Loucy (cell line): Measurements from ENCODE around the gene LAMP1.

ENCODE experiments used
- H2AFZ ChIP-seq: fragments of 200-600 bp; sonication (generic); 2 replicates; pipeline ENCODE4 v1.6.0; 2016; ENCODE audit warnings: antibody characterized with exemption, mild to moderate bottlenecking, low read length, moderate library complexity
- H3F3A ChIP-seq: fragments of 200-600 bp; 2 replicates; pipeline ENCODE4 v1.6.0; 2016; ENCODE audit warnings: antibody characterized with exemption, low read depth, mild to moderate bottlenecking
- H3K27me3 ChIP-seq: fragments of 200-600 bp; sonication (generic); 2 replicates; pipeline ENCODE4 v1.6.1; 2014; ENCODE audit warnings: low read length, mild to moderate bottlenecking; ENCODE audit not compliant: insufficient read depth, poor library complexity, severe bottlenecking
- H3K36me3 ChIP-seq: fragments of 200-600 bp; sonication (generic); 2 replicates; pipeline ENCODE4 v1.6.1; 2016; ENCODE audit warnings: low read length; ENCODE audit not compliant: insufficient read depth
- H3K4me1 ChIP-seq: fragments of 200-600 bp; sonication (generic); 2 replicates; pipeline ENCODE4 v1.5.1; 2014; ENCODE audit warnings: low read length, mild to moderate bottlenecking; ENCODE audit not compliant: insufficient read depth, poor library complexity, severe bottlenecking
- H3K4me2 ChIP-seq: fragments of 200-600 bp; sonication (generic); 2 replicates; pipeline ENCODE4 v1.6.0; 2014; ENCODE audit warnings: antibody characterized with exemption, low read length, low read depth, mild to moderate bottlenecking; ENCODE audit not compliant: poor library complexity, severe bottlenecking
- H3K4me3 ChIP-seq: fragments of 200-600 bp; sonication (generic); 2 replicates; pipeline ENCODE4 v1.5.1; 2014; ENCODE audit warnings: low read length, mild to moderate bottlenecking, mixed read lengths; ENCODE audit not compliant: poor library complexity, severe bottlenecking
- H3K79me2 ChIP-seq: fragments of 200-600 bp; sonication (generic); 2 replicates; pipeline ENCODE4 v1.6.1; 2014; ENCODE audit warnings: low read length; ENCODE audit not compliant: insufficient read depth
- H3K9ac ChIP-seq: fragments of 200-600 bp; sonication (generic); 2 replicates; pipeline ENCODE4 v1.6.0; 2014; ENCODE audit warnings: mild to moderate bottlenecking, low read depth, low read length, moderate library complexity; ENCODE audit not compliant: poor library complexity, severe bottlenecking
- H3K9me2 ChIP-seq: fragments of 200-600 bp; sonication (generic); replicated peaks from 2 replicates; pipeline ENCODE4 v1.6.1; 2016; ENCODE audit warnings: low read depth, low read length, mixed read lengths
- H3K9me3 ChIP-seq: fragments of 200-600 bp; sonication (generic); 2 replicates; pipeline ENCODE4 v1.6.1; 2014; ENCODE audit warnings: mild to moderate bottlenecking, antibody characterized with exemption, low read length, low read depth; ENCODE audit not compliant: insufficient read depth
- H4K20me1 ChIP-seq: fragments of 200-600 bp; sonication (generic); 2 replicates; pipeline ENCODE4 v1.6.0; 2014; ENCODE audit warnings: antibody characterized with exemption, low read length, mild to moderate bottlenecking; ENCODE audit not compliant: insufficient read depth, poor library complexity, severe bottlenecking
- EZH2phosphoT487 ChIP-seq: fragments of 200-600 bp; IDR thresholded peaks from 2 replicates; pipeline ENCODE4 v1.6.1; 2018; ENCODE audit warnings: antibody characterized with exemption, mild to moderate bottlenecking, moderate library complexity, borderline replicate concordance
- TF ChIP-seq, protein P1 (sequence below): fragments of 200-600 bp; sonication (generic); conservative IDR thresholded peaks from 2 replicates; pipeline ENCODE4 v1.5.1; 2014; ENCODE audit warnings: mild to moderate bottlenecking, antibody characterized with exemption, low read length

LAMP1 gene

DNA sequence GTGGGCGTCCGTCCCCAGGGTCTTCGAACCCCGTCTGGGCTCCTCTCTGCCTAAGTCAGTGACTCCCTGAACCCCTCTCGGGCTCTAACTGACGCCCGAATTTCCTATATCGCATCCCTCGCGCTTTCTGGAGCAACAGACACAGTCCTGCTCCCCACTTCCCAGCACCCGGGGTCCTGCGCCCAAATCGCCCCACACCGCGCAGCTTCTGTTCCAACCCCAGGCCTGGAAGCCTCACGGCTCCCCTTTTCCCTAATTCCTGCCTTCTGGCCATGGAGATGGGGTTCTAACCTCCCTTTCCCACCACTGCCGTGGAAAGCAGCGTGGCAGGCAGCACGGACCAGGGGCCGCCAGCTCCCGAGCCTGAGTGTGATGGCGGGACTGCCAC is 68.5 kb downstream of the LAMP1 start:
- H3K4me2 ChIP-seq, result no peak overlapping the region
- H2AFZ ChIP-seq, result no peak overlapping the region
- H4K20me1 ChIP-seq, result no peaks in the 10 kb centered on the region
- no peaks in the 10 kb centered on the region for H3F3A ChIP-seq
- no peaks in the 10 kb centered on the region for H3K79me2 ChIP-seq
- no peaks in the 10 kb centered on the region for H3K27me3 ChIP-seq
- no peaks in the 10 kb centered on the region for H3K36me3 ChIP-seq
- TF ChIP-seq, protein P1, sequence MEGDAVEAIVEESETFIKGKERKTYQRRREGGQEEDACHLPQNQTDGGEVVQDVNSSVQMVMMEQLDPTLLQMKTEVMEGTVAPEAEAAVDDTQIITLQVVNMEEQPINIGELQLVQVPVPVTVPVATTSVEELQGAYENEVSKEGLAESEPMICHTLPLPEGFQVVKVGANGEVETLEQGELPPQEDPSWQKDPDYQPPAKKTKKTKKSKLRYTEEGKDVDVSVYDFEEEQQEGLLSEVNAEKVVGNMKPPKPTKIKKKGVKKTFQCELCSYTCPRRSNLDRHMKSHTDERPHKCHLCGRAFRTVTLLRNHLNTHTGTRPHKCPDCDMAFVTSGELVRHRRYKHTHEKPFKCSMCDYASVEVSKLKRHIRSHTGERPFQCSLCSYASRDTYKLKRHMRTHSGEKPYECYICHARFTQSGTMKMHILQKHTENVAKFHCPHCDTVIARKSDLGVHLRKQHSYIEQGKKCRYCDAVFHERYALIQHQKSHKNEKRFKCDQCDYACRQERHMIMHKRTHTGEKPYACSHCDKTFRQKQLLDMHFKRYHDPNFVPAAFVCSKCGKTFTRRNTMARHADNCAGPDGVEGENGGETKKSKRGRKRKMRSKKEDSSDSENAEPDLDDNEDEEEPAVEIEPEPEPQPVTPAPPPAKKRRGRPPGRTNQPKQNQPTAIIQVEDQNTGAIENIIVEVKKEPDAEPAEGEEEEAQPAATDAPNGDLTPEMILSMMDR, result no peak
- TF ChIP-seq EZH2phosphoT487, result no peak
- no peak overlapping the region for H3K4me3 ChIP-seq
- no peaks in the 10 kb centered on the region for H3K4me1 ChIP-seq
- no peaks in the 10 kb centered on the region for H3K9me2 ChIP-seq
- no peak overlapping the region for H3K9ac ChIP-seq
- H3K9me3 ChIP-seq, result no peaks in the 10 kb centered on the region

DNA sequence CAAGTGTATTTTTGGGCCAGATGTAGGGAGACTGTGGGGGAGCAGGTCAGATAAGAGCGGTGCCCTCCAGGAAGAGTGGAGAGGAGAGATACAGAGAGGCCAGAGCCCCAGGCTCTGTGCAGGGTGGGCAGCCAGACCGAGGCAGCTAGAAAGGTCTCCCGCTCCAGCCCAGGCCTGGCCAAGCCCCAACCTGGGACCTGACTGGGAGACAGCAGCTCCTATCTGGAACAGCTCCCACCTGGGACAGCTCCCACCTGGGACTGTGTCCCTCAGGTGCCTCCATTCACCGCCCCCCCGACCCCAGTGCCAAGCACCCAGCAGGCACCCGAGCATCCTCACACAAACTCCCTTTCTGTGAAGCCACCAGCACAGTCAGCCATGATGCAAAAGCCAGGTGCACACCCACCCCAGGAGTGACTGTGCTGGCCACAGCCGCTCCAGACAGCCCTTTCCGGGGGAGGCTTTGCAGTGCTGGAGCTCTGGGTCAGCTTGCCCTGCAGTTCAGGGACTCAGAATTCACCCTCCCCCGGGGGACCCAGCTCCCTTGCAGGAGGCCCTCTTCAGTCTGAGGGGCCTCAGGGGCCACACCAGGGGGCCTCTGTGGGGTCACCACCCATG is 69.0 kb downstream of the LAMP1 start:
- Histone ChIP-seq H4K20me1 (no peaks in the 10 kb centered on the region), H3K36me3 (no peaks in the 10 kb centered on the region), H3K9me2 (no peaks in the 10 kb centered on the region), H3K4me1 (no peaks in the 10 kb centered on the region), H3K9me3 (no peaks in the 10 kb centered on the region), H3K79me2 (no peaks in the 10 kb centered on the region), H3K4me2 (no peak overlapping the region), H3F3A (no peaks in the 10 kb centered on the region), H3K9ac (no peak overlapping the region), H3K27me3 (no peaks in the 10 kb centered on the region), H2AFZ (no peak overlapping the region), H3K4me3 (no peak overlapping the region)
- TF ChIP-seq, protein P1, result no peak
- no peak for TF ChIP-seq EZH2phosphoT487

DNA sequence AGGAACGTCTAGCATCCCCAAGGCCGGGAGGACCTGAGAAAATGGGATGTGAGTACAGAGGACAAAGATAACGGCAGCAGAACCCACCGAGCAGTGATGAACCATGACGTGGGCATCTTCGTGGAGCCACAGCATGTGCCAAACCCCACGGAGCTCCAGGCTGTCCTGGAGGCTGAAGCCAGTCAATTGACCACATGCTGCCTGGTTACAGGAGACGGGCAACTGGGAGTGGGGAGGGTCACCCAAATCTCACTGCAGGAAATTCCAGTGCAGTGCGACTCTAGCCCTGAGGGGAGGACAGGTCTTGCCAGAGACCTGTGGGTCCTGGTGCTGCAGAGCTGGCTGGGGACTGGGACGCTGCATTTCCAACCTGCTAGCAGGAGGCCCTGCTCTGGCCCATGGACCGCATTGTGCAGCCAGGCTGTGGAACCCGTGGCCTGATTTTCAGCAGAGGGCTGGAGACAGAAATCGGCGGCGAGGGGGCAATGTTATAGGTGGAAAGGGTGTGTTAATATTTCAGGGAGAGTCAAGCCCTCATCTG is 70.1 kb downstream of the LAMP1 start:
- TF ChIP-seq EZH2phosphoT487, result no peak
- TF ChIP-seq, protein P1, result no peak

More for the DNA sequence above, 70.1 kb downstream of the LAMP1 start:
- Histone ChIP-seq H3K4me3 (no peak overlapping the region), H3K36me3 (no peaks in the 10 kb centered on the region), H4K20me1 (no peaks in the 10 kb centered on the region), H3K9ac (no peak overlapping the region), H2AFZ (no peak overlapping the region), H3K4me2 (no peak overlapping the region), H3K9me3 (no peaks in the 10 kb centered on the region), H3K9me2 (no peaks in the 10 kb centered on the region), H3K79me2 (no peaks in the 10 kb centered on the region), H3K4me1 (no peaks in the 10 kb centered on the region), H3K27me3 (no peaks in the 10 kb centered on the region), H3F3A (no peaks in the 10 kb centered on the region)
